ENCODE results near the gene HECTD4.
A peak's percentile ranks its signal among the peaks of the same experiment; 100 is the strongest.

HECTD4 gene

DNA sequence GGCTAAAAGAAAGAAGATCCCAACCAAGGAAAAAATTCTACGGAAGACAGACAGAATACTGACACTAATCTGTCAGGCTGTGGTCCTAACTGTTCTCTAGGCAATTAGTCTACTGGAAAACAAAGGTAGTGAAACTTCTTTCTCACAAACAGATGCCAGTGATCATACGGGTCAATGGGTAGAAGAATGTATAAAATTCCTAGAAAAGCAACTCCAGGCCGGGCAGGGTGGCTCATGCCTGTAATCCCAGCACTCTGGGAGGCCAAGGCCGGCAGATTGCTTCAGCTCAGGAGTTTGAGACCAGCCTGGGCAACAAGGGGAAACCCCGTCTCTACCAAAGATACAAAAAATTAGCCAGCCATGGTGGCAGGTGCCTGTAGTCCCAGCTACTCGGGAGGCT, 64.8 kb downstream of the HECTD4 start:
- no peak for DNase-seq

DNA sequence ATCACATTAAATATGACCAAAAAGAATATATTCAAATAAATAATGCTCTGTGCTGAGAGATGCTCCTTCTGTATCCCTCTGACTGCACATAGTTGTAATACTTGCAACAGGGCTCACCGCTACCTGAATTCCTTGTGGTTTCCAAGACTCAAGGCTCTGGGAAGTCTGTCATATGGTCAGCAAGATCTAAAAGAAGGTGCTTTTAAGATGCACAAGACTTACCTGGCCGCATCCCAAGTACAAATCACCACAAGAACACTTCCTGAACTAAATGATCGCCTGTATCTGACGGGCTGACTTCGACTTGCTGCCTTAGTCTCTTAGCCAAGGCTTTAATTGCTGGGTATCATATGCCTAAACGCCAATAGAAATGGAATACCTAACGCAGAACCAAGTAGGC, 67.2 kb downstream of the HECTD4 start:
- DNase-seq: no peak

DNA sequence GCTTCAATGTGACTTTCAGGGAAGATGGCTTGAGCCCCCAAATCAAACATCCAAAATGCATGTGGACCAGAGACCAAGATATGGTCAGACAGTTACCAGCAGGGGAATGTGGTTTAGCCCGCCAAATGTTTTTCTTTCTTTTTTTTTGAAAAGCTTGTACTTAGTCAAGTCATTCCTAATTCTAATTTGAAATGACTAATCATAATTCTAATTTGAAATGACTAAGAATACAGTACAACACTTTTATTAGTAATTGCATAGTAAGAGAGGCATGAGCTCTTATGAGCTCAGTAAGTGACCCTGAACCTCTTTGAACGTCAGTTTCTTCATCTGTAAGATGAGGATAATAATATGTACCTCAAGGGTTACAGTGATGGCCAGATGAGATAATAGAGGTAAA, 72.4 kb downstream of the HECTD4 start:
- no peak for DNase-seq

GRCh38 chr12:112308652-112309051, 73.6 kb downstream of the HECTD4 start:
- DNase-seq: no peak

DNA sequence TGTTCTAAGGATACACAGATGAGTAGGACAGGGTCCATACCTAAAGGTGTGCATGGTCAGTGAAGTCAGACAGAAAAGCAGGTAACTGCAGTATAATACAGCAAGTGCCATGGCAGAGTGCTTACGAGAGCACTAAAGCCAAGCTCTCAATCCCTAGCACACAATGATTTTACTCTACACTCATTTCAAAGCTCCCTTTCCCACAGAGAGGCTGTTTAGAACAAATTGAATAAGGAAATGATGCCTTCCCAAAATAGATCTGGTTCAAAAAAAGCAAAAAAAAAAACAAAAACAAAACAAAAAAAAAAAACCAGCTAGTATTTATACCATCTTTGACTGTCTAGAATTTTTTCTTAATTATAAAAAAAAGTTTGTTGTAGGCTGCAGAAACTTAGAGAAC, 74.1 kb downstream of the HECTD4 start:
- DNase-seq: no peak

DNA sequence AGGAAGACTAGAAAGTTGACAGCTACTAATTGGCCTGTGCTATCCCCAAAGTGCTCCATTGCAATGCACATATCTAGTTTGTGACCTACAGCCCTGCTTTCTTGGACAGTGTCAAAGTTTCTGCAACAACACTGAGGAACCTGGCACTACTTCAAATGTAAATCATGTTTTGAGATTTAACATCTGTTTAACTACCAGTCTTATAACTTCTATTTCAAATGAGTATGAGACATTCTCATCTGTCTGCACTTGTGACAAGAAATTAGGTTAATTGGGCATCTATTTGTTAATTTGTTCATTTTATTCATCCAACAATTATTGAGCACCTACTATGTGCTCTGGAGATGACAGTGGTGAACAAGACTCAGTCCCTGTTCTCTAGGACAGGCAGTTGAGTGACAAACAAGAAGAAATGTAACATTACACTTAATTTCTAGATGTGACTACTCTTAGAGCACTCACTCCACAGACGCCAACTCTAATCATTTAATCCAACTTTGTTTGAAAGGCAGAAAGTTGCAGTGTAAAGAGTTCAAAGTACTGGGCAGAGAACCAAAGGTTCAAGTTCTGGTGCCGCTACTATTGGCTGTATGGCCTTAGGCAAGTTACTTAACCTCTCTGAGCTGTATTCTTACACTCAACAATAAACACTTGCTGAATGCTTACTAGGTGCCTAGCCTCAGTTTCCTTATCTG, 74.8 kb downstream of the HECTD4 start:
- no peak for DNase-seq

DNA sequence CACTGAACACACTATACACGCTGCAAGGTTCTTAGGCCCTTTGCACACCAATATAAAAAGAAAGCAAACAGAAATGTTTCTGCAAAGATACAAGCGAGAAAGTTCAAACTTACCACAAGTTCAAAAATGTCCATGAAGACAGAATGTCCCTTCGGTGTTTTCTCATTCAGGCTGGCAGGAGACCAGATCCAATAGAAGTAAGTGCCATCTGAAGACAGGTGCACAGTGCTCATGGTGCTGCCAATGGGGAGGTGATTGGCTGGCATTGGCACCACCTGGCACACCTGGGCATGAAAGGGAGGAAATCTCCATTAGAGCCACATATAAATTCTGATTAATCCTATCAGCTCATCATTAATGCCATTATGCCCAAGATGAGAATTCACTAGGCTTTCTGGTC, 76.3 kb downstream of the HECTD4 start:
- DNase-seq: no peak

DNA sequence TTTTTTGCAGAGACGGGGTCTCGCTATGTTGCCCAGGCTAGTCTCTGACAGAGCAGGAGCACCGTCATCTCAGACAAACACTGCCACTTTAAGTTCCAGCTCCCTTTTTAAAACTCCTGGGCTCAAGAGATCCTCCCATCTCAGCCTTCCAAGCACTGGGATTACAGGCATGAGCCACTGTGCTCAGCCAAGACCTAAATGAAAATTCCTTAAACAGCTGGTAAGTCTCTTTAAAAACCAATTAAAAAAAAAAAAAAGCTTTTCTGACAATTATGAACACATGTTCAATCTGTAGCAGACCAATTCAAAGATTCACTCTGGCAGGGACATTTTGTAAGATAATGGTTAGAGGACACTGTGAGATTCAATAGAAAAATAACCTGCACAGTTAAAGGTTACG, 77.8 kb downstream of the HECTD4 start:
- no peak for DNase-seq

DNA sequence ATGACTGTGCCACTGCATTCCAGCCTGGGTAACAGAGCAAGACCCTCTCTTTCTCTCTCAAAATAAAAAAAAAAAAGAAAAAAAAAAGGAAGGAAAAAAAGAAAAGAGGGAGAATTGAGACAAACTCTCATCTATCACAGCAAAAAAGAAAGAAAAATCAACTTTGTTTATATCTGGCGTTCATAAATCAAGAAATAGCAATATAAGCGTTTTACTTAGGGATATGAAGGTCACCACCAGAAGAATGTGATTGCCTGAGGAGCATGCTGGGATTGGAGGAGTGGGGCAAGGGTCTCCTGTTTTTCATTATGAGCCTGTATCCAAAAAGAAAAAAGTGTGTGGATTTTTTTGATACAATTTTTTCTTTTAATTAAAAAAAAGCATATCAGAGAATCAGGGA, 78.4 kb downstream of the HECTD4 start:
- no peak for DNase-seq

- DNase-seq: peak in 1 of 2 donors; percentile 1
Observed at GRCh38 chr12:112303004-112303403, 79.2 kb downstream of the HECTD4 start.

GRCh38 chr12:112299704-112300103, 82.5 kb downstream of the HECTD4 start:
- peak in 1 of 2 donors; percentile 3 for DNase-seq

DNA sequence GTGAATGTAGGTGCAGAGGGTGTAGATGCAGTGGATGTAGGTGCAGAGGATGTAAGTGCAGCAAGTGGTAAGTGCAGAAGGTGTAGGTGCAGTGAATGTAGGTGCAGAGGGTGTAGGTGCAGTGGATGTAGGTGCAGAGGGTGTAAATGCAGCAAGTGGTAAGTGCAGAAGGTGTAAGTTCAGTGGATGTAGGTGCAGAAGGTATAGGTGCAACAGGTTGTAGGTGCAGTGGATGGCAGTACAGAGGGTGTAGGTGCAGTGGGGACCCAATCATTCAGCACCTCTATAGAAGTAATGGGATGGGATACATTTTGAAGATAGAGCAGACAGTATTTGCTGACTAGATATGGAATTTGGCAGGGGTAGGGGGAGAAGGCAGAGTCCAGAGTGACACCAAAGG, 85.0 kb downstream of the HECTD4 start:
- no peak for DNase-seq

DNA sequence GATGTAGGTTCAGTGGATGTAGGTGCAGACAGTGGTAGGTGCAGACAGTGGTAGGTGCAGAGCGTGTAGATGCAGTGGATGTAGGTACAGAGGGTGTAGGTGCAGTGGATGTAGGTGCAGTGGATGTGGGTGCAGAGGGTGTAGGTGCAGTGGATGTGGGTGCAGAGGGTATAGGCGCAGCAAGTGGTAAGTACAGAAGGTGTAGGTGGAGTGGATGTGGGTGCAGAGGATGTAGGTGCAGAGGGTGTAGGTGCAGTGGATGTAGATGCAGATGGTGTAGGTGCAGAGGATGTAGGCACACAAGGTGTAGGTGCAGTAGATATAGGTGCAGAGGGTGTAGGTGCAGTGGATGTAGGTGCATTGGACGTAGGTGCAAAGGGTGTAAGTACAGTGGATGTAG, 86.0 kb downstream of the HECTD4 start:
- no peak for DNase-seq

DNA sequence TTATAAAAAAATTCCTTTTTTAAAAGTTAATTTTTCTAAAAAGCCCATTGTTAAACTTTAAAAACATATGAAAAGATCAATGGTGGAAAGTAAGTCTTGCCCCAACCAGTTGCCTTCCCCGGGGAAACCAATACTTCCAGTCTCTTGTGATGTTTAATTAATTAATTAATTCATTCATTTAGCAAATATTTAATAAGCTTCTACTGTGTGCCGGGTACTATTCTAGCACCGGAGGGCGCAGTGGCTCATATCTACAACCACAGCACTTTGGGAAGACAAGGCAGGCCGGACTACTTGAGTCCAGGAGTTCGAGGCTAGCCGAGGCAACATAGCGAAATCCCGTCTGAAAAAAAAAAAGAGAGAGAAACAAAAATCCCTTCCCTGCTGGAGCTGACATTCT, 87.4 kb downstream of the HECTD4 start:
- peak in 1 of 2 donors; percentile 24 for DNase-seq

- no peak for DNase-seq
Observed at GRCh38 chr12:112288638-112289037, 93.6 kb downstream of the HECTD4 start.

GRCh38 chr12:112285600-112286401, 96.4 kb downstream of the HECTD4 start:
- no peak for DNase-seq

GRCh38 chr12:112283546-112283945, 98.7 kb downstream of the HECTD4 start:
- no peak for DNase-seq

GRCh38 chr12:112282920-112283319, 99.3 kb downstream of the HECTD4 start:
- no peak for DNase-seq

DNA sequence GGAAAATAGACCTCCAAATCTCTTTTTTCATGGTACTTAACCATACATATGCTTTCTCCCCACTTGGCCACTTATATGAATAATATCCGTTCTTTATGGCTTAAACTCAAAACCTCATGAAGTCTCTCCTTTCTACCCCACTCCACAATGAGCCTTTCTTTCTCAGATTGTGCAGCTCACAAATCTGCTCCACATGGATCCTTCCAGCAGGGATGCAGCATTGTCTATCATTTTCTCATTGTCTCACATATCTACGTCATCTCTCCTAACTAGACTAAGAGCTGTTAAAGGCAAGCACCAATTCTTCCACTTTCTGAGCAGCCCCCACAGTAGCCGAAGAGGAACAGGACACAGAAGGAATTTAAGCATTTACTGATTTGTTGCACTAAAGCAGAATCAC, 106.4 kb downstream of the HECTD4 start:
- DNase-seq: no peak

- DNase-seq: no peak
Observed at GRCh38 chr12:112275207-112275606, 107.0 kb downstream of the HECTD4 start.

GRCh38 chr12:112270673-112271072, 111.6 kb downstream of the HECTD4 start:
- no peak for DNase-seq

DNA sequence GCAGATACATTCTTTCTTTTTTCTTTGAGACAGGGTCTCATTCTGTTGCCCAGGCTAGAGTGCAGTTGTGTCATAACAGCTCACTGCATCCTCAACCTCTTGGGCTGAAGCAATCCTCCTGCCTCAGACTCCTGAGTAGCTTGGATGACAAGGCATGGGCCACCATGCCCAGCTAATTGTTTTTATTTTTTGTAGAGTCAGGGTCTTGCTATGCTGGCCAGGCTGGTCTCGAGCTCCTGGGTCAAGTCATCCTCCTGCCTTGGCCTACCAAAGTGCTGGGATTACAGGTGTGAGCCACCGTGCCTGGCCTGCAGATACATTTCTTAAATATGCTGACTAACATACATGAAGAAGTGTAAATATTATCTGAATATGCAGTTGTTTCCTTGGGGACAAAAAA, 115.8 kb downstream of the HECTD4 start:
- DNase-seq: no peak

DNA sequence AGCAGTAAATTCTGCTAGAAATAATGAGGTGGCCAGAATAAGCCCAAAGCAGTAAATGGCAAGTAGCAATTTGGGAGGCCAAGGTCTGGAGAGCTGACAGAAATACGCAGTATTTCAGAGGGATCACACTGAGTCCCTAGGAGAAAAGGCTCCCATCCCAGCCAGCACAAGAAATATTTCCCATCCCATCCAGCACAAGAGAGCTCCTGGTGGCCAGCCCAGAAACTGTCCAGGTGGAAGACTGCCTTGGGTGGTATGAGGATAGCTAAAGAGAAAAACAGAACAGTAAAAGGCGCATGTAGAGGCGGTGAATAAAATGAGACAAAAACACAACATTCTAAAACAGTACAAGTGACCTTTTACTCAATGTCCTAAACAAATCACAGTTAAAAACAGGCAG, 120.7 kb downstream of the HECTD4 start:
- no peak for DNase-seq

DNA sequence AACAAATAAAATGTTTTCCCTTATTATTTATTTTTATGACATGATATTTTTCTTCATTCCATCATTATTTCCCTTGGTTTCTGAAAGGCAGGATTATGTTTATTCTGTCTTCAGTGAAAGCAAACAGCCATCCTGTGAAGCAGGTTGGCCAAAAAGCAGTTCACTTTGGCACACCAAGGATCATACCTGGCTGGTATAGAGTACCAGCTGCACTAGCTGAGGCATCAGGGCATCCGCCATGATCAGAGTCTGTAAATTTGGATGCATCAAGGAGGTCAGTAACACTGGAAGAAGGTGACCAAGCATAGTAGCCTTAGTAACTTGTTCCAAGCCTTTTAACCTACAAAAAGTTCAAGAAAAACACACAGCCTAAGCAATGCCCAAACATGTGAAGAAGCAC, 123.3 kb downstream of the HECTD4 start:
- no peak for DNase-seq

All from inflammatory macrophage (primary cell).